ENCODE results near the gene OR52H1. TPM values are rescaled to one million over a fixed set of nuclear protein-coding genes. Genes with fewer than 3 reads are reported as not detected.

Gene OR52H1
- total RNA-seq, 1 experiment from 2014 or later: not detected

DNA sequence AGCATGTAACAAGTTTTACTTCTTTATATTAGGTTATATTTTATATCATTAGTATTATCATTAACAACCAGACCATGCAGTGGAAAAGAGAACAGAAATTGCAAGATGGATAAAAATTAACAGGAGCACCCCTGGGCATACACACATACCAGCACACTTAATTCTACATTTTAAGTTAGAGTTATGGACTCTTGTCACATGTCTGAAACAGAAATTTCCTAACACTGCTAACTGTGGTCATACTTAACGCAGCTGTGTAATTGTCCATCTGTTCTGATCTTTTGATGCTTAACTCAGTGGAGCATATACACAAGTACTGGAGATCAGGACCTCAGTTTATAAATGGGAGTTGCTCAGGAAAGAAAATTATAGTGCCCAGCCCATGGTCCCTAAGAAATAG lies 358 bp downstream of the OR52H1 start:
- in situ Hi-C loops (cut with HindIII; ENCODE audit: low pct_unique_long_range_greater_than_20kb, low sequenced_read_pairs): no loop called here
- no peak for DNase-seq (ENCODE audit: low read depth, low spot score)

GRCh38 chr11:5546457-5546856 lies 1.9 kb downstream of the OR52H1 start:
- in situ Hi-C loops (cut with HindIII; ENCODE audit: low pct_unique_long_range_greater_than_20kb, low sequenced_read_pairs): no loop called here

GRCh38 chr11:5541427-5541826 lies 6.9 kb downstream of the OR52H1 start:
- in situ Hi-C loops (cut with HindIII; ENCODE audit: low pct_unique_long_range_greater_than_20kb, low sequenced_read_pairs): no loop called here
- DNase-seq (ENCODE audit: low read depth, low spot score): no peak

More at GRCh38 chr11:5546457-5546856, 1.9 kb downstream of the OR52H1 start:
- DNase-seq (ENCODE audit: low read depth, low spot score): no peak

DNA sequence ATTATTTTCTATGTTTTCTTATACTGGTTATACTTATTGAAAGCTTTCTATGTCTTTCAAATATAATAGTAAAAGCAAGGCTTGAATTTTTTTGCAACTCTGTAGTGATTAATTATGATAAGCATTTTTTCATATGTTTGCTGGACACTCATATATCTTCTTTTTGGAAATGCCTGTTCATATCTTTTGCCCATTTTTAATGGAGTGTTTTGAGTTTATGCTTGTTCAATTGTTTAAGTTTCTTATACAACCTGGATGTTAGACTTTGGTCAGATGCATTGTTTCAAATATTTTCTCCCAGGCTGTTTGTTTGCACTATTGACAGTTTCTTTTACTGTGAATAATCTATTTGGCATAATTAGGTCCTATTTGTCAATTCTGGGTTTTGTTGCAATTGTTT lies 11.9 kb downstream of the OR52H1 start:
- in situ Hi-C loops (cut with HindIII; ENCODE audit: low pct_unique_long_range_greater_than_20kb, low sequenced_read_pairs): no loop called here
- no peak for DNase-seq (ENCODE audit: low read depth, low spot score)

DNA sequence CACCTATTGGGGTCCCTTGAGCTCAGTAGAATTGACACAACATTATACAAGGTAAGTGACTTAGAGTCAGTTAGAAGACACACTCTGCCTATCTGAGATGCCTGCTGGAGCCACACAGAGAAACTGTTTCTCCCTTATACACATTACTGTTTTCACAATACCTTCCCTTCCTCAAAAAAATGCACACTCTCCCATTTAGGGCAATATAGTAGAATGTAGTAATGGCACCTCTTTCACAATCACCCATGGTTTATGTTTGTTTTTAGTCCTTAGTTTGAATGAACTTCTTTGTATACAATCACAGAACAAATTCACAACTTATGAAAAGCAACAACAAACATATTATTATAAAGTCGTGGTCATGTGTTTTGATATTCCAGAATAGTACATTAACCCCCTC lies 14.3 kb downstream of the OR52H1 start:
- in situ Hi-C loops (cut with HindIII; ENCODE audit: low pct_unique_long_range_greater_than_20kb, low sequenced_read_pairs): no loop called here
- peak; percentile 81 for DNase-seq (ENCODE audit: low read depth, low spot score)

GRCh38 chr11:5531053-5531831 lies 17.1 kb downstream of the OR52H1 start:
- in situ Hi-C loops (cut with HindIII; ENCODE audit: low pct_unique_long_range_greater_than_20kb, low sequenced_read_pairs): no loop called here
- DNase-seq (ENCODE audit: low read depth, low spot score): no peak

DNA sequence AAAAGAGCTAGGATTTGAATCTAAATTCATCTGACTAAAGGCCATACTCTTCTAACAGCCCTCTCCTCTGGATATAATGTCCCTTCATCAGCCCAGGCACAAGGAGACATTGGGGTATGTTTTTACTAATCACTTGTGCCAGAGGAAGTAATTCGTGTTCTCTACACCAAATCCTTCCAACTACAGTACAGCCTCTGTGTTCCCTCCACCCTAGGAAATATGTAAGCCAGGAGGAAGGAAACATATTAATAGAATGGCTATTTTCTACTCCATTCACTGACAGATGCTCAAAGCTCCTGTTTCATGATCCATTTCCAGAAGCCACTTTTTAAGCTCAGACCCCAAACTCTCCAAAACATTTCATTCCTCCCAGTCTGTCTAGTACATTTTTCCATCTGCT lies 19.8 kb downstream of the OR52H1 start:
- DNase-seq (ENCODE audit: low read depth, low spot score): no peak
- in situ Hi-C loops (cut with HindIII; ENCODE audit: low pct_unique_long_range_greater_than_20kb, low sequenced_read_pairs): no loop called here

DNA sequence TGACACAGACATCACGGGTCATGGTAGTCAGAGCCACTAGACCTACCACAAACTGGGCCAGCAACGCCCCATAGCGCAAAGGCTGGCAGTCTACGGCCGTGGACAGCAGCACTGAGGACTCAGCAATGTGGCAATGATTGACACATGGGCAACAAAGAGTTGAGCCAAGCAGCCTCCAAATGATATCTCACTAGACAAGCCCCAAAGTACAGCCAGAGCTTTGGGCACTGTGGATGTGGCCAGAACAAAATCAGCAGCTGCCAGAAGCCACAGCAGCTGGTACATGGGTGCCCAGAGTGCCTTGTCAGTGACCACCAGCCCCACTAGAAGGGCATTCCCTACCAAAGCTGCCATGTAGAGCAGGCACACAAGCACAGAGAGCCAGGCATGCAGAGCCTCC lies 20.6 kb downstream of the OR52H1 start:
- DNase-seq (ENCODE audit: low read depth, low spot score): no peak
- in situ Hi-C loops (cut with HindIII; ENCODE audit: low pct_unique_long_range_greater_than_20kb, low sequenced_read_pairs): no loop called here

- in situ Hi-C loops (cut with HindIII; ENCODE audit: low pct_unique_long_range_greater_than_20kb, low sequenced_read_pairs): no loop called here
- DNase-seq (ENCODE audit: low read depth, low spot score): no peak
These were observed 23.6 kb downstream of the OR52H1 start for GRCh38 chr11:5524756-5525155.

GRCh38 chr11:5522308-5522707 lies 26.0 kb downstream of the OR52H1 start:
- DNase-seq (ENCODE audit: low read depth, low spot score): no peak
- in situ Hi-C loops (cut with HindIII; ENCODE audit: low pct_unique_long_range_greater_than_20kb, low sequenced_read_pairs): no loop called here

GRCh38 chr11:5521540-5521939 lies 26.8 kb downstream of the OR52H1 start:
- peak; percentile 31 for DNase-seq (ENCODE audit: low read depth, low spot score)
- in situ Hi-C loops (cut with HindIII; ENCODE audit: low pct_unique_long_range_greater_than_20kb, low sequenced_read_pairs): no loop called here

DNA sequence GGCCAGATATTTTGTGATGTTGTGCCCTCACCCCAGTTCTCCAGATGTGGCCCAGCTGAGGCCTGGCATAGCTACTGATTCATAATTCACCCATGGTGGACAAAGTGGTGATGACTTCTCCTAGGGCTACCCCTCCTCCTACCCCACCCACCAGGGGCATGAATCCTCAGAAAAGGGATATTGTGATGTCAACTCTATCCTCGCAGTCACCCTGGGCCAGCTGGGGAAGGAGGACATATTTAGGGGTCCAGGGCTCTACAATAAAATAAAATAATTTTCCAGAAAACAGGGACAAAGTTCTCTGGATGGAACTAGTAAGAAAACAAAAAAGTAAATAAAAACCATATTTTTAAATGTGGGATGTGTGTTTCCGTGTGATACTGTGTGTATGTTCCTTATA lies 31.7 kb downstream of the OR52H1 start, which contains the start of gene UBQLNL:
Gene UBQLNL, minus strand, starts transcription at position 101 of the 400 bp plus-strand sequence. CDS start 258 bp downstream, outside the sequence.
- in situ Hi-C loops (cut with HindIII; ENCODE audit: low pct_unique_long_range_greater_than_20kb, low sequenced_read_pairs): no loop called here
- DNase-seq (ENCODE audit: low read depth, low spot score): no peak

GRCh38 chr11:5514841-5515240 lies 33.5 kb downstream of the OR52H1 start:
- no peak for DNase-seq (ENCODE audit: low read depth, low spot score)
- in situ Hi-C loops (cut with HindIII; ENCODE audit: low pct_unique_long_range_greater_than_20kb, low sequenced_read_pairs): no loop called here

DNA sequence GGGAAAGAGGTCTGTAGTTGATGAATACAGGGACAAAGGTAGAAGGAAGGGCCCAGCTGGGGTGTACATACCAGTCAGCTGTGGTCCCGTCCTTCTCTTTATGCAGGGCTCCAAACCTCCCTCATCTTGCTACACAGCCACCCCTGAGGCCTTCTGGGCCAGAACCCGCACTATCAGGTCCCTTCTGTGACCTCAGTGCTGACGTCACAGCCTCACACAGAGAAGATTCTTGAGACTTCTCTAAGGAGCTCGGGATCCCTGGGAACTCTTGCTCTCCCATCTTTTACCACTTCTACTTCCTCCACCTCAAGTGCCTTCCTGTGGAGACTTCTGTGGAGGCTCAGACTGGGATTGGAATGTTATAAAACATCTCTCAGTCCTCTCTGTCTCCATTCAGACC lies 38.5 kb downstream of the OR52H1 start, which contains the start of gene UBQLN3:
Gene UBQLN3, minus strand, starts transcription at position 155 of the 400 bp plus-strand sequence. CDS start 399 bp downstream, outside the sequence.
- no peak for DNase-seq (ENCODE audit: low read depth, low spot score)
- in situ Hi-C loops (cut with HindIII; ENCODE audit: low pct_unique_long_range_greater_than_20kb, low sequenced_read_pairs): no loop called here

GRCh38 chr11:5508605-5509004 lies 39.7 kb downstream of the OR52H1 start:
- in situ Hi-C loops (cut with HindIII; ENCODE audit: low pct_unique_long_range_greater_than_20kb, low sequenced_read_pairs): no loop called here
- DNase-seq (ENCODE audit: low read depth, low spot score): no peak

DNA sequence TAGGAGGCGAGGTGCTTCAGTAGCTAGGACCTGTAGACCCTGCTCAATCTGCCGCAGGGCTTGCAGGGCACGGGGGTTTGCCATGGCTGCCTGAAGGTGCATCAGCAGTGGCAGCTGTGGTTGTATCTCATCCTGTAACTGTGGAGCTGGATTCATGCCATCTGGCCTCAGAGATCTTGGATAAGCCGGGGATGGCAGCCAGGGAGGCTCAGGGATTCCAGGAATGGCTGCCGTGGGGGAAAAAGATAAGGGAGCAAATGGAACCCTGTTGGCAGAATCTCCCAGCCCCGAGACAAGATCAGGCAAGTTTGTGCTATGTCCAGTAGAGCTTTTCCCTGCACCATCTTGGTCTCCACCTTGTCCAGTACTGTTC lies 40.4 kb downstream of the OR52H1 start:
- DNase-seq (ENCODE audit: low read depth, low spot score): no peak
- in situ Hi-C loops (cut with HindIII; ENCODE audit: low pct_unique_long_range_greater_than_20kb, low sequenced_read_pairs): no loop called here

- in situ Hi-C loops (cut with HindIII; ENCODE audit: low pct_unique_long_range_greater_than_20kb, low sequenced_read_pairs): no loop called here
- no peak for DNase-seq (ENCODE audit: low read depth, low spot score)
These were observed 41.0 kb downstream of the OR52H1 start for GRCh38 chr11:5507177-5507932.

GRCh38 chr11:5505363-5506048 lies 42.8 kb downstream of the OR52H1 start:
- DNase-seq (ENCODE audit: low read depth, low spot score): peak; percentile 66
- in situ Hi-C loops (cut with HindIII; ENCODE audit: low pct_unique_long_range_greater_than_20kb, low sequenced_read_pairs): no loop called here

Measured in SK-MEL-5 (cell line).